Endodermal cell (in vitro differentiated cells): ENCODE measurements around the gene DDX5. TPM values are rescaled to one million over a fixed set of nuclear protein-coding genes. Genes with fewer than 3 reads are reported as not detected.

Source experiments
- DNase-seq: peaks from one replicate; pipeline ENCODE4 v3.0.0-alpha.2; 2017
- H3K27ac ChIP-seq: 2 replicates; pipeline ENCODE4 v1.5.1; 2013; ENCODE audit warnings: mild to moderate bottlenecking, low read depth, low read length, moderate library complexity
- H3K27me3 ChIP-seq: 2 replicates; pipeline ENCODE4 v1.6.1; 2013; ENCODE audit warnings: mild to moderate bottlenecking, low read length, moderate library complexity; ENCODE audit not compliant: insufficient read depth, control insufficient read depth, poor library complexity, severe bottlenecking
- H3K36me3 ChIP-seq: 2 replicates; pipeline ENCODE4 v1.7.0; 2013; ENCODE audit warnings: mild to moderate bottlenecking, low read length, moderate library complexity; ENCODE audit not compliant: control insufficient read depth, insufficient read depth
- H3K4me1 ChIP-seq: one replicate; pipeline ENCODE4 v1.7.0; 2013; ENCODE audit warnings: low read length; ENCODE audit not compliant: control insufficient read depth, insufficient read depth
- H3K4me3 ChIP-seq: 2 replicates; pipeline ENCODE4 v1.5.1; 2013; ENCODE audit warnings: mild to moderate bottlenecking, low read length, moderate library complexity
- H3K9ac ChIP-seq: 2 replicates; pipeline ENCODE4 v1.6.1; 2013; ENCODE audit warnings: mild to moderate bottlenecking, low read length, moderate library complexity; ENCODE audit not compliant: poor library complexity, severe bottlenecking; ENCODE audit errors: extremely low read depth
- H3K9me3 ChIP-seq: 2 replicates; pipeline ENCODE4 v1.6.1; 2013; ENCODE audit warnings: mild to moderate bottlenecking, low read length, moderate library complexity; ENCODE audit not compliant: control insufficient read depth
- H3K27ac Mint-ChIP-seq: 2 replicates; pipeline ENCODE4 v1.8.0; 2020; ENCODE audit warnings: mixed read lengths
- H3K27me3 Mint-ChIP-seq: 2 replicates; pipeline ENCODE4 v1.8.0; 2021; ENCODE audit warnings: mild to moderate bottlenecking, mixed read lengths; ENCODE audit not compliant: insufficient read depth
- H3K36me3 Mint-ChIP-seq: 2 replicates; pipeline ENCODE4 v1.8.0; 2020; ENCODE audit warnings: low read depth, mixed read lengths
- H3K4me1 Mint-ChIP-seq: 2 replicates; pipeline ENCODE4 v1.8.0; 2020; ENCODE audit warnings: mixed read lengths
- H3K4me3 Mint-ChIP-seq: 2 replicates; pipeline ENCODE4 v1.8.0; 2020; ENCODE audit warnings: mild to moderate bottlenecking, moderate library complexity, mixed read lengths
- H3K9me3 Mint-ChIP-seq: 2 replicates; pipeline ENCODE4 v1.8.0; 2020; ENCODE audit warnings: mild to moderate bottlenecking, mixed read lengths
- CTCF ChIP-seq: fragments of 200-600 bp; sonication (generic); conservative IDR thresholded peaks from 2 replicates; pipeline ENCODE4 v1.5.0; 2021; ENCODE audit warnings: antibody characterized with exemption, mild to moderate bottlenecking
- WGBS, 2 experiments: methylation state at CpG; one replicate each; pipeline versions ENCODE4 v1.1.5 to v1.1.7; 2013; ENCODE audit warnings: missing lambda C conversion rate in 2 of 2, mixed read lengths in 1 of 2; ENCODE audit not compliant: insufficient coverage in 1 of 2, insufficient read length in 1 of 2; 5-methylcytosine and 5-hydroxymethylcytosine counted together
- total RNA-seq, 2 donors: library from RNA; stranded (reverse); fragmentation: NEBNext Ultra II Directional in 1 of 2; extraction: Animal tissue kit (Norgen Biotek cat#: 25700) in 1 of 2; gene quantifications; 2 replicates in 1 of 2; 3 replicates in 1 of 2; pipeline ENCODE4 v1.2.1, GENCODE V29; 2021

The DDX5 gene
- total RNA-seq, 2 donors from 2014 or later: 687 to 894 TPM

- no peak for DNase-seq
- H3K4me3 Mint-ChIP-seq: peak overlapping the region; percentile 100
- H3K36me3 Mint-ChIP-seq: peaks cover 69% of the 10 kb centered on the region
- Histone ChIP-seq H3K4me1 (no peaks in the 10 kb centered on the region), H3K27me3 (no peaks in the 10 kb centered on the region), H3K9me3 (no peaks in the 10 kb centered on the region), H3K27ac (peak overlapping the region; percentile 99), H3K4me3 (peak overlapping the region; percentile 100), H3K9ac (peak overlapping the region; percentile 100), H3K36me3 (peaks cover 65% of the 10 kb centered on the region)
- TF ChIP-seq CTCF: peak; percentile 56
- H3K4me1 Mint-ChIP-seq: peaks cover 26% of the 10 kb centered on the region
- no peaks in the 10 kb centered on the region for H3K27me3 Mint-ChIP-seq
- 0% methylated on average over 7 to 13 of the region's 13 CpGs for WGBS, 2 experiments
- peaks cover 3% of the 10 kb centered on the region for H3K9me3 Mint-ChIP-seq
- peak overlapping the region; percentile 100 for H3K27ac Mint-ChIP-seq
Observed at GRCh38 chr17:64507413-64507782, 1.3 kb upstream of the DDX5 start.

GRCh38 chr17:64506576-64507412, 705 bp upstream of the DDX5 start, which contains the start of gene CEP95:
TSS of gene CEP95 (plus strand) at chr17:64506977. CDS start at chr17:64507098, 121 bp downstream.
- peak within 1 kb of the TSS; percentile 100 for H3K4me3 Mint-ChIP-seq

More at GRCh38 chr17:64506576-64507412, 705 bp upstream of the DDX5 start, which contains the start of gene CEP95:
- no peaks in the 10 kb centered on the region for H3K27me3 Mint-ChIP-seq
- peak within 1 kb of the TSS; percentile 100 for H3K27ac Mint-ChIP-seq
- H3K36me3 Mint-ChIP-seq: peaks cover 71% of the 10 kb centered on the region
- H3K9me3 Mint-ChIP-seq: peaks cover 3% of the 10 kb centered on the region
- Histone ChIP-seq H3K9me3 (no peaks in the 10 kb centered on the region), H3K27me3 (no peaks in the 10 kb centered on the region), H3K9ac (peak within 1 kb of the TSS; percentile 100), H3K4me1 (peaks cover 6% of the 10 kb centered on the region), H3K36me3 (peaks cover 65% of the 10 kb centered on the region), H3K27ac (peak within 1 kb of the TSS; percentile 99), H3K4me3 (peak within 1 kb of the TSS; percentile 100)
- WGBS, 2 experiments: 0% methylated on average over 49 to 77 of the region's 77 CpGs
- TF ChIP-seq CTCF: no peak
- H3K4me1 Mint-ChIP-seq: peaks cover 32% of the 10 kb centered on the region
- no peak for DNase-seq
